Activated CD8-positive, alpha-beta T cell treated with anti-CD3 and anti-CD28 coated beads for 36 hours (primary cell): ENCODE data around the gene ZFP57. TPM values are rescaled to one million over a fixed set of nuclear protein-coding genes. Genes with fewer than 3 reads are reported as not detected.
"Not testable (repeated sequence)": the region's sequence is repeated elsewhere in the genome, so short reads cannot be mapped to it uniquely, and the experiment has no call there.

Experiments used
- ATAC-seq: fragments of 200-7000 bp; cut with Tn5 transposase; one replicate; pipeline ENCODE4 v1.10.0; 2021; ENCODE audit warnings: mild to moderate bottlenecking, moderate library complexity
- CTCF ChIA-PET: fragments of 350-600 bp; sonication (Branson Sonifier 250); formaldehyde crosslinking; loops from one replicate; lab custom pipeline; 2021; ENCODE audit warnings: antibody characterized with exemption; lab: Charles Lee
- POLR2A ChIA-PET: fragments of 350-600 bp; sonication (Branson Sonifier 250); formaldehyde crosslinking; loops from one replicate; lab custom pipeline; 2021; ENCODE audit warnings: antibody characterized with exemption; lab: Charles Lee
- DNase-seq: peaks from one replicate; pipeline ENCODE4 v3.0.0-alpha.2; 2020
- H3K27ac Mint-ChIP-seq: one replicate; pipeline ENCODE4 v1.8.0; 2021; ENCODE audit warnings: mild to moderate bottlenecking, mixed read lengths
- H3K27me3 Mint-ChIP-seq: one replicate; pipeline ENCODE4 v1.8.0; 2021; ENCODE audit warnings: mixed read lengths
- H3K36me3 Mint-ChIP-seq: one replicate; pipeline ENCODE4 v1.8.0; 2021; ENCODE audit warnings: low read depth, mixed read lengths
- H3K4me1 Mint-ChIP-seq: one replicate; pipeline ENCODE4 v1.8.0; 2021; ENCODE audit warnings: low read depth, mixed read lengths
- H3K4me3 Mint-ChIP-seq: one replicate; pipeline ENCODE4 v1.8.0; 2021; ENCODE audit warnings: mild to moderate bottlenecking, moderate library complexity, mixed read lengths
- H3K9me3 Mint-ChIP-seq: one replicate; pipeline ENCODE4 v1.8.0; 2021; ENCODE audit warnings: mixed read lengths
- CTCF ChIP-seq: fragments of 200-600 bp; IDR thresholded peaks from one replicate; pipeline ENCODE4 v1.8.0; 2022; ENCODE audit warnings: antibody characterized with exemption, mild to moderate bottlenecking
- intact Hi-C: fragments of 100-400 bp; cut with micrococcal nuclease; formaldehyde crosslinking; loops from one replicate; pipeline ENCODE4 v1.10.0; 2022
- total RNA-seq, 2 experiments: library from RNA; stranded (reverse); gene quantifications; one replicate each; pipeline ENCODE4 v1.2.3, GENCODE V29; 2021

ZFP57 gene
- total RNA-seq, 2 experiments from 2014 or later: not detected

DNA sequence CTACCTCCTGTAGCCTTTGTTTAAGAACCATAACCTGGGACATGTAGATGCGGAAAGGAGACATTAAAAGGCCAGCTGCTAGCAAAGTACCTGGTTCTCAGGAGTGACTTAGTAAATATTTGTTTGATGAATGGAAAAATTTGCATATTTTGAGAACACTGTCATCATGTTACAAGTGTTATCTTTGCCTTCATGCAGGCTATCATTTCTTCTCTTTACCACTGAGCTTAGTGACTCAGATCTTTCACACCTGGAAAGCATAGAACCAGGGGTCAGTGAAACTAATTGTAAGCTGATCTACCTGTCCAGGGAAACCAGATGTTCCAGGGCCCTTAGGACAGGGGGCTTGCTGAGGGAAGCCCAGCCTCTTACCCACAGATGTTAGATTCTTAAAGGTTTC, 5.4 kb downstream of the ZFP57 start:
- H3K9me3 Mint-ChIP-seq: no peaks in the 10 kb centered on the region
- DNase-seq (no peak), ATAC-seq (no peak)
- intact Hi-C loops: no loop called here
- no peaks in the 10 kb centered on the region for H3K36me3 Mint-ChIP-seq
- peaks cover 9% of the 10 kb centered on the region for H3K27me3 Mint-ChIP-seq
- POLR2A ChIA-PET: no interaction called here
- CTCF ChIA-PET: interaction anchor here (0.7 to 9.2 kb wide), 3 partner anchors 12 to 159 kb away, joined by 3 to 94 read pairs (median 3); no protein-coding TSS in a partner anchor
- no peak overlapping the region for H3K4me3 Mint-ChIP-seq
- H3K4me1 Mint-ChIP-seq: peaks cover 2% of the 10 kb centered on the region
- H3K27ac Mint-ChIP-seq: no peak overlapping the region
- TF ChIP-seq CTCF: no peak

DNA sequence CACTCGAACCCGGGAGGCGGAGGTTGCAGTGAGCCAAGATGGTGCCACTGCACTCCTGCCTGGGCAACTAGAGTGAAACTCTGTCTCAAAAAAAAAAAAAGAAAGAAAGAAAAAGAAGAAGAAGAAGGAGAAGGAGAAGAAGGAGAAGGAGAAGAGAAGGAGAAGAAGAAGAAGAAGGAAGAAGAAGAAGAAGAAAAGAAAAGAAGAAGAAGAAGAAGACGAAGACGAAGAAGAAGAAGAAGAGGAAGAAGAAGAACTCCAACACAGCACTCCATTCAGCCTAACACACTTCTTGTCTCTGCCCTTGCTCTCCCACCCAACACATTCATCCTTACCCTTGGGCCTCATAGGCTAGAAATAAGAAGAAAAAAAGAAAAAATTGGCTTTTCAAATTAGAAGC, 6.9 kb downstream of the ZFP57 start:
- ChIA-PET POLR2A (no interaction called here), CTCF (interaction anchor here (9.2 kb wide), 1 partner anchor 22 kb away, joined by 94 read pairs; no protein-coding TSS in a partner anchor)
- no peak overlapping the region for H3K4me3 Mint-ChIP-seq
- peaks cover 2% of the 10 kb centered on the region for H3K4me1 Mint-ChIP-seq
- no peaks in the 10 kb centered on the region for H3K36me3 Mint-ChIP-seq
- intact Hi-C loops: no loop called here
- H3K27ac Mint-ChIP-seq: no peak overlapping the region
- H3K27me3 Mint-ChIP-seq: peaks cover 11% of the 10 kb centered on the region
- no peak for DNase-seq
- TF ChIP-seq CTCF: no peak
- H3K9me3 Mint-ChIP-seq: no peaks in the 10 kb centered on the region
- ATAC-seq: no peak

- Mint-ChIP-seq H3K27ac (no peak overlapping the region), H3K36me3 (no peaks in the 10 kb centered on the region), H3K4me1 (peaks cover 2% of the 10 kb centered on the region), H3K4me3 (no peak overlapping the region), H3K9me3 (no peaks in the 10 kb centered on the region), H3K27me3 (peaks cover 11% of the 10 kb centered on the region)
- ATAC-seq (no peak), DNase-seq (no peak)
- CTCF ChIA-PET: interaction anchor here (1.7 to 9.2 kb wide), 2 partner anchors 21 to 33 kb away, joined by 4 to 94 read pairs; no protein-coding TSS in a partner anchor
- intact Hi-C loops: no loop called here
- POLR2A ChIA-PET: interaction anchor here (1.0 kb wide), 1 partner anchor 11 kb away, joined by 3 read pairs; no protein-coding TSS in a partner anchor
- no peak for TF ChIP-seq CTCF
Measured at GRCh38 chr6:29673161-29673560, 7.8 kb downstream of the ZFP57 start.

- H3K27ac Mint-ChIP-seq, H3K4me1 Mint-ChIP-seq, H3K9me3 Mint-ChIP-seq, ATAC-seq, intact Hi-C loops, H3K36me3 Mint-ChIP-seq, DNase-seq, POLR2A ChIA-PET, H3K4me3 Mint-ChIP-seq: not testable (repeated sequence)
- peaks cover 12% of the 10 kb centered on the region for H3K27me3 Mint-ChIP-seq
- CTCF ChIA-PET: interaction anchor here (1.1 to 9.2 kb wide), 3 partner anchors 20 to 34 kb away, joined by 3 to 94 read pairs (median 4); no protein-coding TSS in a partner anchor
Measured at GRCh38 chr6:29672116-29672515, 8.8 kb downstream of the ZFP57 start.

- Mint-ChIP-seq H3K27ac (no peak overlapping the region), H3K9me3 (no peaks in the 10 kb centered on the region), H3K4me1 (no peaks in the 10 kb centered on the region), H3K27me3 (peaks cover 14% of the 10 kb centered on the region), H3K4me3 (no peak overlapping the region), H3K36me3 (no peaks in the 10 kb centered on the region)
- ATAC-seq: no peak
- DNase-seq: no peak
- TF ChIP-seq CTCF: no peak
- ChIA-PET POLR2A (no interaction called here), CTCF (interaction anchor here (1.2 to 9.2 kb wide), 3 partner anchors 19 to 163 kb away, joined by 3 to 94 read pairs (median 4); no protein-coding TSS in a partner anchor)
- intact Hi-C loops: no loop called here
Measured at GRCh38 chr6:29671026-29671425, 9.9 kb downstream of the ZFP57 start.
